Hepatocyte (in vitro differentiated cells): ENCODE results near the gene NQO1.
"Not testable (repeated sequence)": the region's sequence is repeated elsewhere in the genome, so short reads cannot be mapped to it uniquely, and the experiment has no call there.

Source experiments
- CTCF ChIP-seq: fragments of 200-600 bp; sonication (generic); IDR thresholded peaks from 2 replicates; pipeline ENCODE4 v1.5.1; 2016; ENCODE audit warnings: antibody characterized with exemption, mild to moderate bottlenecking; ENCODE audit not compliant: poor library complexity
- EZH2 ChIP-seq: fragments of 200-600 bp; sonication (generic); IDR thresholded peaks from 2 replicates; pipeline ENCODE4 v1.6.1; 2016; ENCODE audit warnings: antibody characterized with exemption, mild to moderate bottlenecking, borderline replicate concordance
- EZH2phosphoT487 ChIP-seq: fragments of 200-600 bp; sonication (generic); IDR thresholded peaks from one replicate; pipeline ENCODE4 v1.6.1; 2018; ENCODE audit warnings: antibody characterized with exemption, mild to moderate bottlenecking, low read depth, moderate library complexity; ENCODE audit not compliant: unreplicated experiment, severe bottlenecking

- TF ChIP-seq CTCF, EZH2, EZH2phosphoT487: not testable (repeated sequence)
Observed at GRCh38 chr16:69731280-69731679, 4.9 kb upstream of the NQO1 start.
